Body of pancreas (tissue), 4 donors: ENCODE results near the gene CFAP92. TPM values are rescaled to one million over a fixed set of nuclear protein-coding genes. Genes with fewer than 3 reads are reported as not detected.

ENCODE experiments used
- ATAC-seq: fragments of 150-250 bp; one replicate; pipeline ENCODE4 v1.9.1; 2016
- DNase-seq, 4 donors: peaks; one replicate each; pipeline ENCODE4 v3.0.0-alpha.2; 2019
- H3K27ac ChIP-seq, 4 donors: fragments of 200-600 bp; sonication (generic); 1 replicate in 3 of 4; 2 replicates in 1 of 4; pipeline versions ENCODE4 v1.5.1 to v1.6.1; 2016 to 2019; ENCODE audit warnings: mild to moderate bottlenecking in 1 of 4, mixed read lengths in 1 of 4, moderate library complexity in 1 of 4
- H3K27me3 ChIP-seq, 2 donors: fragments of 200-600 bp; sonication (generic); one replicate each; pipeline ENCODE4 v1.6.0; 2016; ENCODE audit warnings: mild to moderate bottlenecking in 1 of 2
- H3K36me3 ChIP-seq, 2 donors: fragments of 200-600 bp; sonication (generic); replicated peaks in 1 of 2; 2 replicates each; pipeline ENCODE4 v1.5.1; 2016; ENCODE audit warnings: low read depth in 2 of 2; ENCODE audit not compliant: insufficient read depth in 1 of 2
- H3K4me1 ChIP-seq: fragments of 200-600 bp; sonication (generic); one replicate; pipeline ENCODE4 v1.6.0; 2016
- H3K4me3 ChIP-seq, 2 donors: fragments of 200-600 bp; sonication (generic); 1 replicate in 1 of 2; 2 replicates in 1 of 2; pipeline ENCODE4 v1.5.1; 2016 to 2019
- H3K9me3 ChIP-seq, 3 donors: fragments of 200-600 bp; sonication (generic); 1 replicate in 2 of 3; 2 replicates in 1 of 3; pipeline ENCODE4 v1.5.1; 2016
- POLR2A ChIP-seq, 3 donors: fragments of 450-650 bp; IDR thresholded peaks; one replicate each; pipeline ENCODE4 v1.6.1; 2016; ENCODE audit warnings: antibody characterized with exemption in 3 of 3, mild to moderate bottlenecking in 2 of 3
- WGBS, 2 donors: methylation state at CpG; one replicate each; pipeline ENCODE4 v1.1.5; 2017; 5-methylcytosine and 5-hydroxymethylcytosine counted together
- intact Hi-C: fragments of 100-400 bp; cut with DNase I; formaldehyde crosslinking; loops from one replicate; pipeline ENCODE4 v1.15.1; 2023
- total RNA-seq, 2 donors: library from RNA; depleted of rRNA; stranded (reverse); fragments of >200 nt; gene quantifications; one replicate each; pipeline ENCODE4 v1.1.0, GENCODE V29; 2016
- TF ChIP-seq, protein P1 (sequence below), 7 experiments: fragments of 450-650 bp in 4 of 7; fragments of 200-600 bp in 3 of 7; sonication (generic) in 3 of 7; IDR thresholded peaks; one replicate each; pipeline ENCODE4 v1.5.1; 2016 to 2019; ENCODE audit warnings: antibody characterized with exemption in 7 of 7

CFAP92 gene
- total RNA-seq, 2 donors from 2014 or later, result not detected

GRCh38 chr3:128998561-128998960 is 4.7 kb upstream of the CFAP92 start:
- intact Hi-C loops, result no loop called here
- no peak for TF ChIP-seq POLR2A (IDR thresholded peaks at IDR 0.05)
- TF ChIP-seq, protein P1, sequence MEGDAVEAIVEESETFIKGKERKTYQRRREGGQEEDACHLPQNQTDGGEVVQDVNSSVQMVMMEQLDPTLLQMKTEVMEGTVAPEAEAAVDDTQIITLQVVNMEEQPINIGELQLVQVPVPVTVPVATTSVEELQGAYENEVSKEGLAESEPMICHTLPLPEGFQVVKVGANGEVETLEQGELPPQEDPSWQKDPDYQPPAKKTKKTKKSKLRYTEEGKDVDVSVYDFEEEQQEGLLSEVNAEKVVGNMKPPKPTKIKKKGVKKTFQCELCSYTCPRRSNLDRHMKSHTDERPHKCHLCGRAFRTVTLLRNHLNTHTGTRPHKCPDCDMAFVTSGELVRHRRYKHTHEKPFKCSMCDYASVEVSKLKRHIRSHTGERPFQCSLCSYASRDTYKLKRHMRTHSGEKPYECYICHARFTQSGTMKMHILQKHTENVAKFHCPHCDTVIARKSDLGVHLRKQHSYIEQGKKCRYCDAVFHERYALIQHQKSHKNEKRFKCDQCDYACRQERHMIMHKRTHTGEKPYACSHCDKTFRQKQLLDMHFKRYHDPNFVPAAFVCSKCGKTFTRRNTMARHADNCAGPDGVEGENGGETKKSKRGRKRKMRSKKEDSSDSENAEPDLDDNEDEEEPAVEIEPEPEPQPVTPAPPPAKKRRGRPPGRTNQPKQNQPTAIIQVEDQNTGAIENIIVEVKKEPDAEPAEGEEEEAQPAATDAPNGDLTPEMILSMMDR (IDR thresholded peaks at IDR 0.05), result no peak
- peaks cover 31% of the 10 kb centered on the region for H3K4me1 ChIP-seq
- 79 to 93% methylated on average over 3 of the region's 3 CpGs for WGBS, 2 donors
- H3K9me3 ChIP-seq, result no peaks in the 10 kb centered on the region
- DNase-seq (no peak), ATAC-seq (no peak)
- H3K36me3 ChIP-seq, result no peaks in the 10 kb centered on the region
- no peak overlapping the region for H3K27ac ChIP-seq
- H3K4me3 ChIP-seq, result no peak overlapping the region
- H3K27me3 ChIP-seq, result peaks cover 0 to 13% of the 10 kb centered on the region in 2 donors

DNA sequence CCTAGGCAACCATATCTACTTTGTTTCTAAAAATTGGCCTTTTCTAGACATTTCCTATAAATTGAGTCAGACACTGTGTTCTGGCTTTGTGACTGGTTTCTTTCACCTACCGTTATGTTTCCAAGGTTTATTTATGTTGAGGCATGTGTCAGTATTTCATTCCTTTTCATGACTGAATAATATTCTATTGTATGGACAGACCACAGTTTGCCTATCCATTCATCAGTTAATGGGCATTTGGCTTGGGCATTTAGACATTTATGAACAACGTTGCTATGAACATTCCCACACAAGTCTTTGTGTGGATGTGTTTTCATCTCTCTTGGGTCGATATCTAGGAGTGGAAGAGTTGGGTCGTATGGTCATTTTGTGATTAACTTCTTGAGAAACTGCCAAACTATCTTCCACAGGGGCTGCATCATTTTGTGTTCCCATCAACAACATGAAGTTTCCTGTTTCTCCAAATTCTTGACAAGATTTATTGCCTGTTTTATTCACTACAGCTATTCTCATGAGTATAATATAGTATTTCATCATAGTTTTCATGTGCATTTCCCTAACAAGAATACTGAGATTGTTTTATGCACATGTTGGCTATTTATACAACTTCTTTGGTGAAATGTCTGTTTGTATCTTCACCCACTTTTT is 3.7 kb upstream of the CFAP92 start:
- intact Hi-C loops, result no loop called here
- peaks cover 33% of the 10 kb centered on the region for H3K4me1 ChIP-seq
- DNase-seq (no peak), ATAC-seq (no peak)
- H3K9me3 ChIP-seq, result no peaks in the 10 kb centered on the region
- peaks cover 0 to 6% of the 10 kb centered on the region in 2 donors for H3K27me3 ChIP-seq
- no peaks in the 10 kb centered on the region for H3K36me3 ChIP-seq
- 64 to 76% methylated on average over 4 of the region's 4 CpGs for WGBS, 2 donors
- TF ChIP-seq POLR2A (IDR thresholded peaks at IDR 0.05), result no peak
- TF ChIP-seq, protein P1 (IDR thresholded peaks at IDR 0.05), result no peak
- no peak overlapping the region for H3K4me3 ChIP-seq
- H3K27ac ChIP-seq, result no peak overlapping the region

DNA sequence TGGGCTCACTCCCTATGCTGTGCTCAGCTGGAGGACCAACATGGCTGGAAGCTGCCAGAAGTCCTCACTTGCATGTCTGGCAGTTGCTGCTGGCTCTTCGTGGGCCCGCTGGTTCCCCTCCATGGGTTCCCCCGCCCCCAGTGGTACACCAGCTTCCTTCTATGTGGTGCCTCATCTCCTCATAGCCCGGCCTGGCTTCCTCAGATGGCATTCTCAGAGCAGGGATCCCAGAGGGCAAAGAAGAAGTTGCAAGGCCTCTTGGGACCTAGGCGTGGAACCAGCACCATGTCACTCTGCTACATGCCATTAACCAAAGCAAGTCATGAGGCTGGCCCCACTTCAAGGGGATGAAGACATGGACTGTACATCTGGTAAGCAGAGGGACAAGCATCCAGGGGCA is 2.9 kb upstream of the CFAP92 start:
- intact Hi-C loops, result no loop called here
- TF ChIP-seq POLR2A (IDR thresholded peaks at IDR 0.05), result no peak
- TF ChIP-seq, protein P1 (IDR thresholded peaks at IDR 0.05), result no peak
- no peak overlapping the region for H3K4me3 ChIP-seq
- H3K27me3 ChIP-seq, result peaks cover 0 to 4% of the 10 kb centered on the region in 2 donors
- 75 to 86% methylated on average over 5 of the region's 5 CpGs for WGBS, 2 donors
- no peaks in the 10 kb centered on the region for H3K9me3 ChIP-seq
- no peaks in the 10 kb centered on the region for H3K36me3 ChIP-seq
- peaks cover 28% of the 10 kb centered on the region for H3K4me1 ChIP-seq
- ATAC-seq (no peak), DNase-seq (no peak)
- no peak overlapping the region for H3K27ac ChIP-seq

- DNase-seq, result no peak
- Histone ChIP-seq H3K4me3 (no peak overlapping the region), H3K9me3 (no peaks in the 10 kb centered on the region), H3K36me3 (no peaks in the 10 kb centered on the region), H3K27me3 (peaks cover 0 to 4% of the 10 kb centered on the region in 2 donors), H3K4me1 (peaks cover 22% of the 10 kb centered on the region), H3K27ac (no peak overlapping the region)
- intact Hi-C loops, result no loop called here
- WGBS, 2 donors, result 73 to 77% methylated on average over 1 of the region's 1 CpG
- ATAC-seq, result no peak
- TF ChIP-seq, protein P1 (IDR thresholded peaks at IDR 0.05), result no peak
- TF ChIP-seq POLR2A (IDR thresholded peaks at IDR 0.05), result no peak
Observed at GRCh38 chr3:128996200-128996599, 2.3 kb upstream of the CFAP92 start.

GRCh38 chr3:128995737-128996136 is 1.9 kb upstream of the CFAP92 start:
- DNase-seq, result no peak
- Histone ChIP-seq H3K4me3 (no peak overlapping the region), H3K27me3 (no peaks in the 10 kb centered on the region), H3K27ac (no peak overlapping the region), H3K9me3 (no peaks in the 10 kb centered on the region), H3K4me1 (peaks cover 18% of the 10 kb centered on the region), H3K36me3 (no peaks in the 10 kb centered on the region)
- WGBS, 2 donors, result 100% methylated on average over 1 of the region's 1 CpG; no CpG with 5 or more reads in 1 of the 2 donors
- no peak for ATAC-seq
- TF ChIP-seq POLR2A (IDR thresholded peaks at IDR 0.05), result no peak
- TF ChIP-seq, protein P1 (IDR thresholded peaks at IDR 0.05), result no peak
- intact Hi-C loops, result no loop called here
